ENCODE results near the gene ZNF107.

GRCh38 chr7:64639267-64640001, 26.5 kb upstream of the ZNF107 start:
- TF ChIP-seq CTCF (IDR thresholded peaks at IDR 0.05) = no peak
- no peak for TF ChIP-seq POLR2A (IDR thresholded peaks at IDR 0.05)

All from testis (tissue), 2 donors.